Stimulated activated CD4-positive, alpha-beta T cell treated with anti-CD3 and anti-CD28 coated beads, Interleukin-4, amount 100 ng/mL, for 4 hours (primary cell): ENCODE data around the gene NT5M.
A peak's percentile ranks its signal among the peaks of the same experiment; 100 is the strongest.
"Not testable (repeated sequence)": the region's sequence is repeated elsewhere in the genome, so short reads cannot be mapped to it uniquely, and the experiment has no call there.

Experiments used
- DNase-seq, 2 experiments: peaks; one replicate each; pipeline ENCODE4 v3.0.0-alpha.2; 2020

Gene NT5M

GRCh38 chr17:17379197-17379991 lies 76.2 kb downstream of the NT5M start:
- DNase-seq: no peak

DNA sequence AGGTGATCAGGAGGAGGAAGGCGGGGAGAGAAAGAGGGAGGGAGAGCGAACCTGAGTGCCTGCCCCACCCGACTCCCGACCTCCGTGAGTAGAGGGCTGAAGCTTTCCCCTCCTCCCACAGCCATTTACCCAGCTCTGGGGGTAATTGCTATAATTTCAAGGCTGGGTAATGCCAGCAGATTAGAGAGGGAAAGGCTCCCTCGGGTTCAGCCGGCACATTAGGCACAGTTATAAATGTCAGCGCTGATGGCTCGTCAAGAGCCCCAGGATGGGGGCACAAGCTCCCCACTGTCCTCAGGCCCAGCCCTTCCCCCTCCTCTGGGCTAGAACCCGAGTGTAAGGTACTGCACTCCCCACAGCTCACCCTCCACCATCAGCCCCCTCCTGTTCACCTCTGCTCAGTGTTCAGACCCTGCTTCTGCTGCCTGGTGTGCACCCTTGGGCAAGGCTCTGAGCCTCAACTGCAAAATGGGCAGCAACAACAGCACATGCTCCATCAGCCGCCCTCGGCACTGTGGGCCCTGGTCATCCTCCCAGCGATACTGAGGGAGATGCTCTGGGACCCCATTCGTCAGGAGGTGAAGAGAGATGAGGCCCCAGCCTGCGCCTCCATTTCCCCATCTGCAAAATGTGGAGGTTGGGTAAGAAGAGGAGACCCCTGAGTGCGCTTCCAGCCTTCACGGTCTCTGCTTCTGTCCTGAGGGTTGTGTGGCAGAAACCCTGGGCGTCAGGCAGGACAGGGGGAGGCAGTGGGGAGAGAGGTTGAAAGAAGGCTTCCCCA lies 77.2 kb downstream of the NT5M start:
- DNase-seq: no peak

DNA sequence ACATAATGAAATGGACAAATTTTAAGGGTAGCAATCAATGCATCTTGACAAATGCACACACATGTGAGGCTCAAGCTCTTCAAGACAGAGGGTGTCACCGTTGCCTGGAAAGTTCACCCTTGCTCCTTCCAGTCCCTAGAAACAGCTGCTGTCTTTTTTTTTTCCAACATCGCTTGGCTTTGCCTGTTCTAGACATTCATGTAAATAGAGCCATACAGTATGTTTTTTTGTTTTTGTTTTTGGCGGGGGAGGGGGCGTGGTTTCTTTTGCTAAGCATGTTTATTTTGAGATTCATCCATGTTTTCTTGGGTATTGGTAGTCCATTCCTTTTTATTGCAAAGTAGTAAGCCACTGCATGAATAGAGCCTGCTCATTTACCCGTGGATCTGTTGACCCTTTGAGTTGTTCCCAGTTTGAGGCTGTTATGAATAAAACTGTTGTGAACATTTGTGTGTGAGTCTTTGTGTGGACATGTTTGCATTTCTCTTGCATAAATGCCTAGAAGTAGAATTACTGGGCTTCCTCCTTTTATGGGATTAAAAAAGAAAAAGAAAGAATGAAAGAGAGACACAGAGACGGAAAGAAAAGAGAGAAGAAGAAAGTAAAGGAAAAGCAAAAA lies 78.4 kb downstream of the NT5M start:
- DNase-seq: no peak

GRCh38 chr17:17382065-17382459 lies 78.9 kb downstream of the NT5M start:
- no peak for DNase-seq

DNA sequence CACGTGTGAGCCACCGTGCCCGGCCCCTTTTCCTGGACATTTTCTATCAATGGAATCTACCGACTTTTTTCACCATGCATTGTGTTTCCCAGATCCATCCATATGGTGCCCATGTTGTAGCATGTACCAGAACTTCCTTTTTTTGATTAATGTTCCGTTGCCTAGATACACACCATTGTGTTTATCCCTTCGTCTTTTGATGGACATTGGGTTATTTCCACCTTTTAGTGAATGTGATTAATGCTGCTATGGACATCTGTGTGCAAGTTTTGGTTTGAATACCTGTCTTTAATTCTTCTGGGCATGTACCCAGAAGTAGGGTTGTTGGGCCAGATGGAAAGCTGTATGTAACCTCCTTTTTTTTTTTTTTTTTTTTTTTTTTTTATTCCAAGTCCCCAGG lies 79.8 kb downstream of the NT5M start:
- DNase-seq: no peak

- not testable (repeated sequence) for DNase-seq
These were observed 80.5 kb downstream of the NT5M start for GRCh38 chr17:17383431-17384290.

- DNase-seq: no peak
These were observed 81.1 kb downstream of the NT5M start for GRCh38 chr17:17384291-17384615.

- no peak for DNase-seq
These were observed 81.8 kb downstream of the NT5M start for GRCh38 chr17:17384961-17385360.

- DNase-seq: no peak
These were observed 82.3 kb downstream of the NT5M start for GRCh38 chr17:17385491-17385890.

GRCh38 chr17:17386094-17386800 lies 83.1 kb downstream of the NT5M start:
- no peak for DNase-seq

- DNase-seq: no peak
These were observed 83.9 kb downstream of the NT5M start for GRCh38 chr17:17387017-17387497.

- no peak for DNase-seq
These were observed 84.6 kb downstream of the NT5M start for GRCh38 chr17:17387498-17388362.

DNA sequence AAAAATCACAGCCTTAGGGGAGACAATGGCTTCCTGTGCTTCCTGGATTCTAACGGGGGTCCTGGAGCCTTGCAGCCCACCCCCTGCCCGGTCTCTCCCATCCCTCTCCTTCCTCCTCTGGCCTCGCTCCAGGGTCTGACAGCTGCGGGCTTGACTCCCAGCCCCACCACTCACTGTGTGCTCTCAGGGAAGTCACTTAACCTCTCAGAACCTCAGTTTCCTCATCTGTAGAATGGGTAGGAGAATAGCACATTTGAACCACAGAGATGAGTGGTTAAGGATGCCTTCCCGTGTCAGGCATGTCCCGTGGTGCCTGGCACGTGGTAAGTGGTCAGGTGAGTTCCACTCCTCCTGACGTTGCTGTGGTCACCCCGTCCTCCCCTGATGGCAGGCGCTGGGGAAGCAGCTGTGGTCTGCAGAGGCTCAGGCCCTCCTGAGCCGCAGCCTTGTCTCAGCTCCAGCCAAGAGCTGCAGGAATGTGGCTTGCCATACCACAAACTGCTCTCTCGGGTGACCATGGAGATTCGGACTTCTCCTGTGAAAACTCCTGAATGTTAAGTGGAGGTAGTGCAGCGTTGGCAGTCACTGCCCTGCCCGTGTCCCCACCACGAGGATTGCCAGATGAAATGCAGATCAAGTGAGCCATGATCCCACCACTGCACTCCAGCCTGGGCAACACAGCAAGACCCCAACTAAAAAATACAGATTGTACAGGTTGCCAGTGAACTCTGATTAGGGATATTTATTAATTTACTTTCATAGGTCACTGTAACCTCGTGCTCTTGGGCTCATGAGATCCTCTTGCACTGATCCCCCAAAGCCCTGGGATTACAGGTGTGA lies 85.7 kb downstream of the NT5M start:
- DNase-seq: no peak

DNA sequence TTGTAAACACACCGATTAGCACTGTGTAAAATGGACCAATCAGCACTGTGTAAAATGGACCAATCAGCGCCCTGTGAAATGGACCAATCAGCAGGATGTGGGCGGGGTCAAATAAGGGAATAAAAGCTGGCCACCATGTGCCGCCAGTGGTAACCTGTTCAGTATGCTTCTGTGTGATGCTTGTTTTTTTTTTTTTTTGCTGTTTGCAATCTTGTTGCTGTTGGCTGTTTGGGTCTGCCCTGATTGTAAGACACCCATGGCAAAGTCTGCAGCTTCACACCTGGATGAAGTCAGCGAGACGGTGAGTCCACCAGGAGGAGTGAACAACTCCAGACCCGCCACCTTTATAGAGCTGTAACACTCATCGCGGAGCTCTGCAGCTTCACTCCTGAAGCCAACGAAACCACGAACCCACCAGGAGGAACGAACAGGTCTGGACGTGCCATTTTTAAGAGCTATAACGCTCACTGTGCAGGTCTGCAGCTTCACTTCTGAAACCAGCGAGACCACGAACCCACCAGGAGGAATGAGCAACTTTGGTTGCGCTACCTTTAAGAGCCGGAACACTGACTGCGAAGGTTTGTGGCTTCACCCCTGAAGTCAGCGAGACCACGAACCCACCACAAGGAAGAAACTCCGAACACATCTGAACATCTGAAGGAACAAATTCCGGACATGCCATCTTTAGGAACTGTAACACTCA lies 88.6 kb downstream of the NT5M start:
- peak; percentile 40 to 66 for DNase-seq

GRCh38 chr17:17393976-17394375 lies 90.8 kb downstream of the NT5M start:
- DNase-seq: no peak

DNA sequence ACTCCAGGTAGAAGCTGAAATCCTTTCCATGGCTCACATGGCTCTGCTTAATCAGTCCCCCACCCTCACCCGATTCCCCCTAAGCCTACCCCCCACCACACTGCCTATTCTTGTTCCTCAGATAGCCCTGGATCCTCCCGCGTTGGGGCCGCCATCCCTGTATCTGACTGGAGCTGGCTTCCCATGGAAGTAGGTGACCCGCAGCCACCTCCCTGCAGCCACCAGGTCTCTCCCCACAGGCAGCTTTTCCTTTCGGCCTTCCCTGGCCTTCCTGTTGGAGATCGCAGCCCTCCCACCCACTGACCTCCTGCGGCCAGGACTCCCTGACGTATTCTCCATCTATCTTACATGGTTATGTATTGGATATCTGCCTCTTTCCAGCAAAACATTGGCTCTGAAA lies 91.3 kb downstream of the NT5M start:
- DNase-seq: no peak

- no peak for DNase-seq
These were observed 92.2 kb downstream of the NT5M start for GRCh38 chr17:17395246-17395802.

GRCh38 chr17:17395885-17396284 lies 92.7 kb downstream of the NT5M start:
- no peak for DNase-seq
